ENCODE measurements around the gene BRPF3.

GRCh38 chr6:36245572-36246061 lies 49.1 kb downstream of the BRPF3 start:
- no peak for TF ChIP-seq CTCF (IDR thresholded peaks at IDR 0.05; ENCODE audit: poor library complexity, severe bottlenecking)
- TF ChIP-seq TAF1 (IDR thresholded peaks at IDR 0.05; ENCODE audit: low read depth), result no peak
- TF ChIP-seq POLR2AphosphoS5 (IDR thresholded peaks at IDR 0.05), result no peak
- TF ChIP-seq EZH2 (IDR thresholded peaks at IDR 0.05; ENCODE audit: borderline replicate concordance, insufficient read depth, low read length, poor library complexity, severe bottlenecking), result no peak
- TF ChIP-seq RAD21 (conservative IDR thresholded peaks at IDR 0.05), result no peak
